Measurements from ENCODE around the gene TXNIP.

The TXNIP gene

DNA sequence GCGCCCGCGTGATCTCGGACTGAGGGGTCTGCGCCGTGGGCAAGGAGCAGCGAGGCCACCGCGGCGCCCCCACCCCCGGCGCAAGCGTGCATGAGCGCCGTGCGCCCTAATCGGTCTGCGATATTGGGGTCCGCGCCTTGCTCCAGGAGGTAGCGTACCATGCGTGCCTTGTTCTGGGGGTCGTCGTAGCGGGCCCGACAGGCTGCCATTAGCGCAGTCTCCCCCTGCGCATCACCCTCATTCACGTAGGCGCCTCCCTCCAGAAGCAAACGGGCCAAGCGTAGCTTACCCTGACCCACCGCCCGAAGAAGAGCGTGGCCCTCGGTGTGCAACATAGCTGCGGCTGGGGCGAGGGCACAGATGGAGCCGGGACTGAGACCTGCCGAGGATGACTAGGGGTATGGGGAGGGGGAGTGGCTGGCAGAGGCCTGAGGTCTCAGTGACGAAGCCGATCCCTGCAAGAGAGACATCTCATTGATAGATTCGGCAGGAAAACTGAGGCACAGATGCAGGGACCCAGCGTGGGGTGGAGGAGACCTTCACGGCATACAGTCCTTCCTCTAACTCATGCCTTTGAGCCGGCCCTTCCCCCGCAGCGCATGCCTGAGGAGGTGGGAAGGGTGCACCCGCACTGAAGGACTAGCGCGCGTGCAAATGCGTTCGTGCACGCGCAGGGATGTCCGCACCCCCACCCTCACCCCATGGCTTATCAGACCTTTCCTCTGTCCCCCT is 34.8 kb downstream of the TXNIP start:
- DNase-seq, result no peak

DNA sequence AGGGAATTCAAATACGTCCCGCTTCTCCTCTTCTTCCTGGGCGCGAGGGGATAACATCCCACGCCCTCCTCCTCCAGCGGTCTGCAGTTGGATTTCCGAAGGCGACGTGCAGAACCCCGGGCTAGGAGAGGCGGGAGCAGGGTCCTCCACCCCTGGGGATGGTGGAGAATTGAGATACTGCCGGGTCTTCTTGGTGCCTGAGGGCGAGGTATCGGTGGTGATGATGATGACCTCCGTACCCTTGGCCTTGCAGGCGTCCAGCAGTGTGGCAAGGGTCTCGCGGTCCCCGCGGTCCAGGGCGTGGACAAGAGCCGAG is 35.3 kb downstream of the TXNIP start:
- DNase-seq, result no peak

DNA sequence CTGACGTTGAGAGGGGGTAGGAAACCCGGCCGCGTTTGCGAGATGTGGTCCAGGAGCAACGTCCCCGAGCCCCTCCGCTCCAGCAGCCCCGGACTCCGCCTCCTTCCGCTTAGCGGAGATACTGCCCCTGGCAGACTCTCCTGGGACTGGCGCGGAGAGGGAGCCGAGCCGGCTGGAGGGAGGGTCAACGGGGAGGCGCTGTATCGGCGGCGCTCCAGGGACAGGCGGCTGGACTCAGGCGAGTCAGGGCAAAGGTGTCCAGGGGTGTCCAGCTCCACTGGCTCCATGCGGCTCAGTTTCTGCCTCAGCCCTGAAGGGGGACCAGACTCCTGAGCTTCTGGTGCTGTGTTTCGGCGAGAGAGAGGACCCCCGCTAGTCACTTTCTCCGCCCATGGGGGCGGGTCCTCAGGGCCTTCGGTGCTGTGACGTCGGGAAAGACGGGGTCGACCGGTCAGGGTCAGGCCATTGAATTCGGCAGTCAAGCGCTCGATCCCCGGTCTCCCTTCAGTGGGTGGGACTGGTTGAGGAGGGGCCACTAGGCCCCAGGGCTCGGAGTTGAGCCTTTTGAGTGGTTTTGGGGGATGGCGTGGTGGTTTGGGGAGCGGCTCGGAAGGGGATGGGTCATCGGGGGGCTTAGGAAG is 35.8 kb downstream of the TXNIP start:
- peak; percentile 50 for DNase-seq

- DNase-seq, result no peak
These were observed 36.4 kb downstream of the TXNIP start for GRCh38 chr1:145959957-145960467.

DNA sequence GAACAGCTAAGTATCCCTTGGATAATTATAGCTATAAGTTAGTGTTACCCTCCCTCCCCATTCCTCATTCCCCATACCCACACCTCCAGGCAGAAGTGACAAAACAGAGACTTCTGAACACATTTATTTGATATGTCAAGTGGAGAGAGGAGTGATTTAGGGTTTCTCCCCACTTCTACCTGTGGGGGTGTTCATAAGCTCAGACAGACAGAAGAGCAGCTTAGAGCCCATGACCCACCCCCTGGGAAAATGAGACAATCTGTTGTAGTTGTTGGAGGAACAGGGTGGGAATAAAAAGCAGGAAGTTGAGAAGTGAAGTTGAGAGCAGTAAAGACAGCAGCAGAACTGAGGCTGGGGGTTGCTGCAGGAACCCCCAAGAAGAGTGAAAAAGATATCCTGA is 37.0 kb downstream of the TXNIP start:
- no peak for DNase-seq

DNA sequence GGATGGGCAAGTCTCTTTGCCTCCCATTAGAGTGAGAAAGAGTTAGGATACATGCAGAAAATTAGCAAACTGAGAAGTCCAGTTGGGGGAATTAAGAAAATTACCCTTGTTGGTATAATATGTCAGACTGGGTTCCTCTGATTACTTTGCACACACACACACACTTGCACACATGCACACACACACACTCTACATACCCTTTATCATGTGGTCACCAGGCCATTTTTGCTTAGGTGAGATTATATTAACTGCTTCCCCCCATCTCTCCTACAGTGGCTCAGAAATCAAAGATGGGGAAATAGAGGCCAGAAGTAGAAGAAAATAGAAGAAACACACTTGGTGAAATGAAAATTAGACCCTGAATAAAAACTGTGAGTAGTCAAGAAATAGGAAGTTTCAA is 37.6 kb downstream of the TXNIP start:
- no peak for DNase-seq

GRCh38 chr1:145957443-145958319 is 38.7 kb downstream of the TXNIP start, which contains the start of gene LIX1L:
TSS of gene LIX1L (minus strand) at chr1:145958017. CDS start at chr1:145957927, 90 bp downstream.
- DNase-seq, result peak; percentile 97

DNA sequence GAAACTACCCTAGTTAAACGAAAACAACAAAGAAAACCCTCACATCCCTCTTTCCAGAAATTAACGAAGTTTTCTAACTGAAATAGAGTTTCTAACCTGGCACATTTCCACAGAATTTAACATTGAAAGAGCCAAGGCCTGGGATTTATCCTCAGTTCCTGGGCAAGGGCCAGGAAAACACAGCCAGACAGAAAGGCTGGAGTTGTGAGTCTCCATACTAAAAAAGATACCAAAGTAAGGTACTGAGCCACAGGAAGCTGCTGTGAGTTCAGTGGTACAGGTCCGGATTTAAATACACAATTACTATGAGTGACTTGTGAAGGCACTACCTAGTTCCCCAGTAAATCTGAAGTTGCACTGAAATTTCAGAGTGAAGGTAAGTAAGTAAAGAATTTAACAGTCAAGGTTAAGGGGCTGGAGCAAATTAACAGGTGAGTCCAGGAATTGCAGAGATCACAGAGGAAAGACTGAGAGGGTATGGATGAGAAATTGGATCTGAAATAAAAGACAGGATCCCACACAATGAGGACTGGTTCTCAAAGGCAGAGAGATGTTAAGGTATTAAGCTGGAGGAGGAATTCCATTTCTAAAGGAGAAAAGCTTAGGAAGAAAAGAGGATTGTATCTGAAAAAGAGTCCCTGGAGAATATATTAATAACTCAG is 39.5 kb downstream of the TXNIP start:
- DNase-seq, result no peak

DNA sequence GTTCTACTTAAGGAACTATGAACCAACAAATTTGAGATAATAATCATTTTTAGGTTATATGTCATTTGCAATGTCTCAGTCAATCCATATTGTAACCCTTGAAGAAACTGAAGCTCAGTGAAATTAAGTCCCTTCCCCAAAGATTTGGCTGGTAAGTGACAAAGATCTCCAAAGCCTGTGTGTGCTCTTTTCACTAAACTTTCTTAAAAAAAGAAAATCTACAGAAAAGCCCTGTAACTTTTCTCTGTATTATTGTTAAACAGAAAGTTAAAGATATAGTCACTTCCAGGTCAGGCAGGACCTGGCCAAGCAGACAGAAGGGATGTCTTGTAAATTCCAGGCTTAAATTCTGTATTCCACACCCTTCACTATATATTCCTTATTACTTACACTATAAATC is 40.0 kb downstream of the TXNIP start:
- no peak for DNase-seq

- DNase-seq, result no peak
These were observed 40.9 kb downstream of the TXNIP start for GRCh38 chr1:145955436-145955835.

DNA sequence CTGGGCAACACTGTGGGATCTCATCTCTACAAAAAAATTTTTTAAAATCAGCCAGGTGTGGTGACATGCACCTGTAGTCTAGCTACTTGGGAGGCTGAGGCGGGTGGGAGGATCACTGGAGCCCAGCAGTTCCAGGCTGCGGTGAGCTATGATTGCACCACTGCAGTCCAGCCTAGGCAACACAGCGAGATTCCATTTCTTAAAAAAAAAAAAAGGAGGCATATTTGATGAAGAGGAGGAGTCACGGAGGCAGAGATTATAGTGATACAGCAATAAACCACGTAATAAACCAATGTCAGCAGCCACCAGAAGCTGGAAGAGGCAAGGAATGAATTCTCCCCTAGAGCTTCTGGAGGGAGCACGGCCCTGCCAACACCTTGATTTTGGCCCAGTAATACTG is 42.5 kb downstream of the TXNIP start:
- DNase-seq, result no peak

GRCh38 chr1:145952903-145953302 is 43.5 kb downstream of the TXNIP start:
- no peak for DNase-seq

GRCh38 chr1:145951526-145951925 is 44.9 kb downstream of the TXNIP start:
- DNase-seq, result no peak

DNA sequence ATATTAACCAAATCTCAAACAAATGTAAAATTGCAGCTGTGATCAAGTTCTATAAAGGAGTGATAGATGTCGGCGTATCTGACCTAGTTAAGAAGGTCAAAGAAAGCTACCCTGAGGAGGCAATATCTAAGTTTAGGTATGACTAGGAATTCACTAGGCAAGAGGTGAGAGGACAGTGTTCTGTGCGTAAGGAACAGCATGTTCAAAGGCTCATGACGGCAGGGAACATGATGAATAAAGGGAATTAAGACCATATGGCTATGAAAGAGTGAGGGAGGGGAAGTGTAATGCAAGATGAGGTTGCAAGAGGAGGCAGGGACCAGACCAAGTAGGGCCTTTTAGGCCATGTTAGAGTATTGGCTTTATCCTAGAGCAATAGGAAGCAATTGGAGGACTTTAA is 47.2 kb downstream of the TXNIP start:
- DNase-seq, result no peak

DNA sequence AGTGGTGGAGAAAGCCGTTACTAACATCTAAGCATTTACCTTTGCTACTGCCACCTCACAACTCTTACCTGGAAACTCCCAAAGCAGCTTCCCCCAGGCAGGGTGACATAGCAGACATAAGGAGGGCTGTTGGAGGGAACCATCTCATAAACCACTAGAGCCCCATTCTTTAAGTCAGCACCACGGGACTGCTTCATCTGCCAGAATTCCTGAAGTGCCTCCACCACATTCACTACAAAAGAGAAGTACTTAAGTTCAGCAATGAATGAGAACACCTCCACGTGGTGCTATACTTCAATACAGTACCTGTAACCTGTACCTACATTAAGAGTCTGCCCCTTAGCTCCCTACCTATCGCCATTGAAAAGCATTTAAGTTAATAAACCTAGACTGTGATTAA is 48.8 kb downstream of the TXNIP start:
- no peak for DNase-seq

GRCh38 chr1:145946477-145946986 is 49.8 kb downstream of the TXNIP start:
- no peak for DNase-seq

DNA sequence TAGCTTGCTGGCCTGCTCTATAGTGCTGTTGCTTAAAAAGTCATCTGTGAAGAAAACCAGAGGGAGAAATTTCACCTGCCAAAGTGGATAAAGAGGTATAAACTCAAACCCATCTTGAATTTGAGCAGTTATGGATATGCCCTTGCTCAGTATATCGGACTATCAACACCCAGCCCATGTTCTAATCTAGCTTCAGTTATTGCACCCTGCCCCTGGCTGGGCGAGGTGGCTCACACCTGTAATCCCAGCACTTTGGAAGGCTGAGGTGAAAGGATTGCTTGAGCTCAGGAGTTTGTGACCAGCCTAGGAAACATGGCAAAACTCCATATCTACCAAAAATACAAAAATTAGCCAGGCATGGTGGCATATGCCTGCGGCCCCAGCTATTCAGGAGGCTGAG is 51.8 kb downstream of the TXNIP start:
- DNase-seq, result no peak

DNA sequence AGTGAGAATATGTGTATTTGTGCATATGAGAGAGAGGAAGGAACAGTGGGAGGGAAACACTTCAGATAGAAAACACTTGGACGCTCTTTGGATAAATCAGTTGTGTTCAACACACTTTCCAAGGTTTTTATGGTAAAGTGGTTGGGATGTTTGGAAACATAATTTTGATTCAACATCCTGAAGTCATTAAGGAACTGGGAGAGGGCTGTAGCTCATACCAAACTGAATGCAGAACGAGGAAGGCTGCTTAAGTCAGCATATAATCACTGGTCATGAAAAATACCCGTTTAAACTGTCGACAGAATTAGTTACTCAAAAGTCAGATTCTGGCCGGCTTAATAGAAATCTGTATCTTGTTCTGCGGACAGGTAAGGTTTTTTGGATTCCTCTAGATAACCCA is 53.5 kb downstream of the TXNIP start:
- DNase-seq, result no peak

Measured in NCI-H2107 (cell line).